EL (cell line): ENCODE results near the gene ZNF805.
"Not testable (repeated sequence)": the region's sequence is repeated elsewhere in the genome, so short reads cannot be mapped to it uniquely, and the experiment has no call there.

Experiments used
- DNase-seq: peaks from one replicate; pipeline ENCODE4 v3.0.0-alpha.2; 2016

Gene ZNF805

GRCh38 chr19:57240311-57241090 is at the start of gene ZNF805:
Gene ZNF805 (plus strand): TSS chr19:57240632. CDS start chr19:57240892, 260 bp downstream.
- DNase-seq = peak; percentile 87

GRCh38 chr19:57191141-57192076 is 49.0 kb upstream of the ZNF805 start, which contains the start of gene ZNF264:
Gene ZNF264 (plus strand): TSS chr19:57191500. CDS start chr19:57191914, 414 bp downstream.
- peak; percentile 85 for DNase-seq

- DNase-seq = peak; percentile 1
Observed at GRCh38 chr19:57192077-57192420, 48.4 kb upstream of the ZNF805 start.

- no peak for DNase-seq
Observed at GRCh38 chr19:57192993-57193392, 47.4 kb upstream of the ZNF805 start.

GRCh38 chr19:57197874-57198273 is 42.6 kb upstream of the ZNF805 start:
- DNase-seq = not testable (repeated sequence)

GRCh38 chr19:57202160-57202559 is 38.3 kb upstream of the ZNF805 start:
- no peak for DNase-seq

- no peak for DNase-seq
Observed at GRCh38 chr19:57210381-57210780, 30.1 kb upstream of the ZNF805 start.

- peak; percentile 17 for DNase-seq
Observed at GRCh38 chr19:57212109-57212508, 28.3 kb upstream of the ZNF805 start.

GRCh38 chr19:57227502-57227901 is 12.9 kb upstream of the ZNF805 start:
- DNase-seq = no peak

GRCh38 chr19:57231686-57232085 is 8.7 kb upstream of the ZNF805 start:
- DNase-seq = no peak

- DNase-seq = no peak
Observed at GRCh38 chr19:57233207-57233606, 7.2 kb upstream of the ZNF805 start.

- no peak for DNase-seq
Observed at GRCh38 chr19:57239982-57240310, 486 bp upstream of the ZNF805 start.

- peak; percentile 6 for DNase-seq
Observed at GRCh38 chr19:57241176-57241575, 744 bp downstream of the ZNF805 start.

GRCh38 chr19:57242821-57243220 is 2.4 kb downstream of the ZNF805 start:
- DNase-seq = no peak

GRCh38 chr19:57244513-57244912 is 4.1 kb downstream of the ZNF805 start:
- DNase-seq = no peak

- no peak for DNase-seq
Observed at GRCh38 chr19:57245066-57245465, 4.6 kb downstream of the ZNF805 start.

- DNase-seq = no peak
Observed at GRCh38 chr19:57245959-57246358, 5.5 kb downstream of the ZNF805 start.

GRCh38 chr19:57248646-57249045 is 8.2 kb downstream of the ZNF805 start:
- no peak for DNase-seq

- no peak for DNase-seq
Observed at GRCh38 chr19:57249329-57249728, 8.9 kb downstream of the ZNF805 start.

- peak; percentile 45 for DNase-seq
Observed at GRCh38 chr19:57253767-57254166, 13.3 kb downstream of the ZNF805 start.

- DNase-seq = no peak
Observed at GRCh38 chr19:57262044-57262443, 21.6 kb downstream of the ZNF805 start.

- no peak for DNase-seq
Observed at GRCh38 chr19:57263244-57263741, 22.9 kb downstream of the ZNF805 start.

GRCh38 chr19:57267291-57267690 is 26.9 kb downstream of the ZNF805 start:
- no peak for DNase-seq
